HepG2 (cell line): ENCODE measurements around the gene RAP1A. TPM values are rescaled to one million over a fixed set of nuclear protein-coding genes. Genes with fewer than 3 reads are reported as not detected.

Source experiments
- ARHGAP35 ChIP-seq: sonication (generic); formaldehyde crosslinking; IDR thresholded peaks from 2 replicates; pipeline ENCODE4 v1.9.0; 2022; ENCODE audit warnings: mild to moderate bottlenecking, inconsistent platforms, moderate library complexity, missing genetic modification reagents, borderline replicate concordance
- HINFP ChIP-seq: sonication (generic); formaldehyde crosslinking; IDR thresholded peaks from 2 replicates; pipeline ENCODE4 v1.4.0; 2020; ENCODE audit warnings: low read depth, mild to moderate bottlenecking, missing genetic modification reagents
- KLF12 ChIP-seq: sonication (generic); formaldehyde crosslinking; IDR thresholded peaks from 2 replicates; pipeline ENCODE4 v1.4.0; 2020; ENCODE audit warnings: missing genetic modification reagents, borderline replicate concordance
- KLF6 ChIP-seq: IDR thresholded peaks from 2 replicates; pipeline ENCODE4 v1.8.0; 2016; ENCODE audit warnings: missing biosample characterization, missing genetic modification reagents
- MAZ ChIP-seq, 2 experiments: sonication (generic) in 1 of 2; formaldehyde crosslinking in 1 of 2; IDR thresholded peaks; 2 replicates each; pipeline versions ENCODE4 v1.5.0 to v1.6.1; 2012 to 2020; ENCODE audit warnings: low read depth in 2 of 2, mild to moderate bottlenecking in 2 of 2, borderline replicate concordance in 1 of 2, improper control_type of control experiment in 1 of 2, low read length in 1 of 2, missing genetic modification reagents in 1 of 2, moderate library complexity in 1 of 2
- ONECUT2 ChIP-seq: sonication (generic); formaldehyde crosslinking; IDR thresholded peaks from 2 replicates; pipeline ENCODE4 v1.4.0; 2020; ENCODE audit warnings: missing genetic modification reagents
- TOPORS ChIP-seq: sonication (generic); formaldehyde crosslinking; IDR thresholded peaks from 2 replicates; pipeline ENCODE4 v1.8.0; 2023; ENCODE audit warnings: mild to moderate bottlenecking, missing genetic modification reagents
- ZMYM4 ChIP-seq: sonication (generic); formaldehyde crosslinking; IDR thresholded peaks from 2 replicates; pipeline ENCODE4 v1.8.1; 2023; ENCODE audit warnings: mild to moderate bottlenecking, missing genetic modification reagents
- ZNF10 ChIP-seq: sonication (generic); formaldehyde crosslinking; IDR thresholded peaks from 2 replicates; pipeline ENCODE4 v1.4.0; 2020; ENCODE audit warnings: mild to moderate bottlenecking, low read depth, missing genetic modification reagents, borderline replicate concordance
- ZNF678 ChIP-seq: sonication (generic); formaldehyde crosslinking; IDR thresholded peaks from 2 replicates; pipeline ENCODE4 v1.4.0; 2020; ENCODE audit warnings: mild to moderate bottlenecking, missing genetic modification reagents
- ZNF782 ChIP-seq: sonication (generic); formaldehyde crosslinking; IDR thresholded peaks from 2 replicates; pipeline ENCODE4 v1.4.0; 2020; ENCODE audit warnings: missing genetic modification reagents, mild to moderate bottlenecking, borderline replicate concordance
- ZNF878 ChIP-seq: sonication (generic); formaldehyde crosslinking; IDR thresholded peaks from 2 replicates; pipeline ENCODE4 v1.8.1; 2023; ENCODE audit warnings: mild to moderate bottlenecking, missing genetic modification reagents, moderate library complexity
- polyA plus RNA-seq, 8 experiments: library from polyadenylated mRNA; depleted of rRNA in 3 of 8; stranded (reverse) in 7 of 8; unstranded in 1 of 8; fragments of >200 nt; fragmentation: Illumina TruSeq in 4 of 8; extraction: Trizol in 4 of 8; gene quantifications; 2 replicates each; pipeline versions ENCODE4 v1.2.1 to v1.2.3, GENCODE V29; 2011 to 2016; ENCODE audit warnings: low read depth in 4 of 8, missing spikeins in 1 of 8, mixed read lengths in 1 of 8; ENCODE audit not compliant: insufficient read depth in 1 of 8
- total RNA-seq, 5 experiments: library from RNA; depleted of rRNA; stranded (reverse); fragments of >200 nt; fragmentation: Illumina TruSeq; extraction: Trizol; gene quantifications; 2 replicates each; pipeline ENCODE4 v1.2.3, GENCODE V29; 2016; ENCODE audit warnings: low read depth in 1 of 5
- TF ChIP-seq, protein P1 (sequence below): sonication (generic); formaldehyde crosslinking; conservative IDR thresholded peaks from 2 replicates; pipeline ENCODE4 v1.4.0; 2020; ENCODE audit warnings: missing genetic modification reagents
- TF ChIP-seq, protein P2 (sequence below): IDR thresholded peaks from 2 replicates; pipeline ENCODE4 v1.6.1; 2018; ENCODE audit warnings: missing genetic modification reagents, mild to moderate bottlenecking, missing compliant biosample characterization
- TF ChIP-seq, protein P3 (sequence below): sonication (generic); formaldehyde crosslinking; IDR thresholded peaks from 2 replicates; pipeline ENCODE4 v1.4.0; 2020; ENCODE audit warnings: missing genetic modification reagents
- TF ChIP-seq, protein P4 (sequence below): sonication (generic); formaldehyde crosslinking; IDR thresholded peaks from 2 replicates; pipeline ENCODE4 v1.5.0; 2020; ENCODE audit warnings: mild to moderate bottlenecking, missing genetic modification reagents

RAP1A gene
- total and polyA plus RNA-seq, 2 of the 13 experiments (the other 11 are each of a cell fraction or from before 2014, with no cell fraction given), result 19.0 to 20.7 TPM

DNA sequence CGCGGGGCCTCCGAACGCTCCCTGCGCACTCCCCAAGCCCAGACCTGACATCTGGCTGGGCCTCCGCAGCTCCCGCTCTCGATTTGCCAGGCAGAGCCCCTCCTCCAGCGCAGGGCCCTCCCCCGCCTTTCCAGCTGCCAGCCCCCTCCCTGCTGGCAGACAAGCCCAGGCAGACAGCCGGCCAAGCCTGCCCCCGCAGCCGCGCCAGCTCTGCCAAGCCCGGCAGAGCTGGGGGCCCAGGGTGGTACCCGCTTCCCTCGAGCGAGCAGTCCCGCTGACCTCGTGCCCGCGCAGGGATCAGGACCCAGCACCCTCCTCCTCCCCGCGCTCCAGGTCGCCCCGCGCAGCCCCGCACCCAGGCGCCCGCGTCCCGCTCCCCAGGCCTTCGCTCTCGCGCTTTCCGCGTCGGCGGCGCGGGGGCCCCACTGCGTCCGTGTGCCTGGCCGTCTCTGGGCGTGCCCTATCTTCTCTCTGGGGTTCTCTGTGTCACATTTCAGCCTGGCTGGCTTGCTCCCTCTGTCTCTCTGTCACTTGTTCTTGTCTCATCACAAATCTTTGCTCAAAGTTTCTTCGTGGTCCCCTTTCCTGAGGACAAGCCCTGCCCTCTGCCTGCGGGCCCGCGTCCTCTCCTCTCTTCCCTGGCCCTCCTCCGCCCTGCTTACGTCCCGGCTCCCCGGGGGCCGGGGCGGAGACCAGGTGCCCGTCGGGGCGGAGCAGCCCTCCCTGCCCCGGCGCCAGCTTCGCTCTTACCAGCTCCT, 119.0 kb downstream of the RAP1A start (continued):
- TF ChIP-seq, protein P1, sequence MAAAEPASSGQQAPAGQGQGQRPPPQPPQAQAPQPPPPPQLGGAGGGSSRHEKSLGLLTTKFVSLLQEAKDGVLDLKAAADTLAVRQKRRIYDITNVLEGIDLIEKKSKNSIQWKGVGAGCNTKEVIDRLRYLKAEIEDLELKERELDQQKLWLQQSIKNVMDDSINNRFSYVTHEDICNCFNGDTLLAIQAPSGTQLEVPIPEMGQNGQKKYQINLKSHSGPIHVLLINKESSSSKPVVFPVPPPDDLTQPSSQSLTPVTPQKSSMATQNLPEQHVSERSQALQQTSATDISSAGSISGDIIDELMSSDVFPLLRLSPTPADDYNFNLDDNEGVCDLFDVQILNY, result no peak
- TF ChIP-seq, protein P2, sequence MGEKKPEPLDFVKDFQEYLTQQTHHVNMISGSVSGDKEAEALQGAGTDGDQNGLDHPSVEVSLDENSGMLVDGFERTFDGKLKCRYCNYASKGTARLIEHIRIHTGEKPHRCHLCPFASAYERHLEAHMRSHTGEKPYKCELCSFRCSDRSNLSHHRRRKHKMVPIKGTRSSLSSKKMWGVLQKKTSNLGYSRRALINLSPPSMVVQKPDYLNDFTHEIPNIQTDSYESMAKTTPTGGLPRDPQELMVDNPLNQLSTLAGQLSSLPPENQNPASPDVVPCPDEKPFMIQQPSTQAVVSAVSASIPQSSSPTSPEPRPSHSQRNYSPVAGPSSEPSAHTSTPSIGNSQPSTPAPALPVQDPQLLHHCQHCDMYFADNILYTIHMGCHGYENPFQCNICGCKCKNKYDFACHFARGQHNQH, result peak; percentile 4; the same call in 1 of the 2 replicates
- TF ChIP-seq, protein P3, sequence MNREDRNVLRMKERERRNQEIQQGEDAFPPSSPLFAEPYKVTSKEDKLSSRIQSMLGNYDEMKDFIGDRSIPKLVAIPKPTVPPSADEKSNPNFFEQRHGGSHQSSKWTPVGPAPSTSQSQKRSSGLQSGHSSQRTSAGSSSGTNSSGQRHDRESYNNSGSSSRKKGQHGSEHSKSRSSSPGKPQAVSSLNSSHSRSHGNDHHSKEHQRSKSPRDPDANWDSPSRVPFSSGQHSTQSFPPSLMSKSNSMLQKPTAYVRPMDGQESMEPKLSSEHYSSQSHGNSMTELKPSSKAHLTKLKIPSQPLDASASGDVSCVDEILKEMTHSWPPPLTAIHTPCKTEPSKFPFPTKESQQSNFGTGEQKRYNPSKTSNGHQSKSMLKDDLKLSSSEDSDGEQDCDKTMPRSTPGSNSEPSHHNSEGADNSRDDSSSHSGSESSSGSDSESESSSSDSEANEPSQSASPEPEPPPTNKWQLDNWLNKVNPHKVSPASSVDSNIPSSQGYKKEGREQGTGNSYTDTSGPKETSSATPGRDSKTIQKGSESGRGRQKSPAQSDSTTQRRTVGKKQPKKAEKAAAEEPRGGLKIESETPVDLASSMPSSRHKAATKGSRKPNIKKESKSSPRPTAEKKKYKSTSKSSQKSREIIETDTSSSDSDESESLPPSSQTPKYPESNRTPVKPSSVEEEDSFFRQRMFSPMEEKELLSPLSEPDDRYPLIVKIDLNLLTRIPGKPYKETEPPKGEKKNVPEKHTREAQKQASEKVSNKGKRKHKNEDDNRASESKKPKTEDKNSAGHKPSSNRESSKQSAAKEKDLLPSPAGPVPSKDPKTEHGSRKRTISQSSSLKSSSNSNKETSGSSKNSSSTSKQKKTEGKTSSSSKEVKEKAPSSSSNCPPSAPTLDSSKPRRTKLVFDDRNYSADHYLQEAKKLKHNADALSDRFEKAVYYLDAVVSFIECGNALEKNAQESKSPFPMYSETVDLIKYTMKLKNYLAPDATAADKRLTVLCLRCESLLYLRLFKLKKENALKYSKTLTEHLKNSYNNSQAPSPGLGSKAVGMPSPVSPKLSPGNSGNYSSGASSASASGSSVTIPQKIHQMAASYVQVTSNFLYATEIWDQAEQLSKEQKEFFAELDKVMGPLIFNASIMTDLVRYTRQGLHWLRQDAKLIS (CRISPR knock-in tag), result no peak
- TF ChIP-seq KLF6 (CRISPR knock-in tag), result no peak
- no peak for TF ChIP-seq ZNF678 (CRISPR knock-in tag)
- TF ChIP-seq, protein P4, sequence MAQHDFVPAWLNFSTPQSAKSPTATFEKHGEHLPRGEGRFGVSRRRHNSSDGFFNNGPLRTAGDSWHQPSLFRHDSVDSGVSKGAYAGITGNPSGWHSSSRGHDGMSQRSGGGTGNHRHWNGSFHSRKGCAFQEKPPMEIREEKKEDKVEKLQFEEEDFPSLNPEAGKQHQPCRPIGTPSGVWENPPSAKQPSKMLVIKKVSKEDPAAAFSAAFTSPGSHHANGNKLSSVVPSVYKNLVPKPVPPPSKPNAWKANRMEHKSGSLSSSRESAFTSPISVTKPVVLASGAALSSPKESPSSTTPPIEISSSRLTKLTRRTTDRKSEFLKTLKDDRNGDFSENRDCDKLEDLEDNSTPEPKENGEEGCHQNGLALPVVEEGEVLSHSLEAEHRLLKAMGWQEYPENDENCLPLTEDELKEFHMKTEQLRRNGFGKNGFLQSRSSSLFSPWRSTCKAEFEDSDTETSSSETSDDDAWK (CRISPR knock-in tag), result no peak
- TF ChIP-seq ZMYM4, result no peak; the same call in none of the 2 replicates
- TF ChIP-seq ZNF10 (CRISPR knock-in tag), result no peak
- TF ChIP-seq MAZ (IDR thresholded peaks at IDR 0.05; ENCODE audit: borderline replicate concordance, low read depth, low read length), result peak; percentile 44; the same call in 1 of the 2 replicates
- TF ChIP-seq MAZ (CRISPR knock-in tag; IDR thresholded peaks at IDR 0.05; ENCODE audit: low read depth), result no peak
- TF ChIP-seq ZNF782, result no peak
- no peak for TF ChIP-seq ONECUT2 (CRISPR knock-in tag)
- no peak for TF ChIP-seq KLF12 (CRISPR knock-in tag)
- TF ChIP-seq ARHGAP35 (CRISPR knock-in tag), result no peak
- TF ChIP-seq TOPORS, result 0 out of 2 replicates have a peak, but pooled peaks have one; percentile 26
- no peak; the same call in 1 of the 2 replicates for TF ChIP-seq HINFP (CRISPR knock-in tag)
- TF ChIP-seq ZNF878 (CRISPR knock-in tag), result 0 out of 2 replicates have a peak, but pooled peaks have one; percentile 59
